K562 treated with DMSO at 1 percent for 12 hours (cell line): ENCODE results near the gene SPOUT1. TPM values are rescaled to one million over a fixed set of nuclear protein-coding genes. Genes with fewer than 3 reads are reported as not detected.

Experiments used
- total RNA-seq: library from RNA; unstranded; fragments of 300-600 nt; gene quantifications from 2 replicates; pipeline ENCODE4 v1.2.3, GENCODE V29; 2022; ENCODE audit not compliant: insufficient read depth

The SPOUT1 gene
- 19.3 and 30.7 TPM in 2 replicates for total RNA-seq

GRCh38 chr9:128829477-128830251 is at the start of gene SPOUT1:
Gene SPOUT1, minus strand, starts transcription at chr9:128829794. Its CDS starts 14 bp downstream, at chr9:128829780.

GRCh38 chr9:128818099-128818838 is 11.3 kb downstream of the SPOUT1 start, which contains the start of gene ENDOG:
Gene ENDOG, plus strand, starts transcription at chr9:128818500. Its CDS starts 185 bp downstream, at chr9:128818685.

GRCh38 chr9:128786681-128787601 is 42.7 kb downstream of the SPOUT1 start, which contains the start of gene TBC1D13:
Gene TBC1D13, plus strand, starts transcription at chr9:128787253. Its CDS starts 101 bp downstream, at chr9:128787354.

GRCh38 chr9:128771745-128772519 is 57.7 kb downstream of the SPOUT1 start, which contains the start of gene ZER1:
Gene ZER1, minus strand, starts transcription at chr9:128771927. Its CDS starts 16,362 bp downstream, at chr9:128755565.

Other genes with a start within 250 kb of the SPOUT1 start
- 175 and 190 TPM in 2 replicates for gene DYNC2I2, start 172.9 kb downstream of the SPOUT1 start, total RNA-seq
- 172 and 390 TPM in 2 replicates for gene SET, start 140.6 kb downstream of the SPOUT1 start, total RNA-seq
- gene PKN3, start 127.3 kb downstream of the SPOUT1 start, total RNA-seq, result 28.5 and 37.6 TPM in 2 replicates
- 58.5 and 76.0 TPM in 2 replicates for gene ZDHHC12, start 105.7 kb downstream of the SPOUT1 start, total RNA-seq
- 20.0 and 45.8 TPM in 2 replicates for gene ZER1, start 57.9 kb downstream of the SPOUT1 start, total RNA-seq
- 21.6 and 48.2 TPM in 2 replicates for gene TBC1D13, start 42.5 kb downstream of the SPOUT1 start, total RNA-seq
- gene ENDOG, start 11.3 kb downstream of the SPOUT1 start, total RNA-seq, result 124 and 190 TPM in 2 replicates
- 16.6 and 21.0 TPM in 2 replicates for gene KYAT1, start 52.2 kb upstream of the SPOUT1 start, total RNA-seq
- 17.4 and 38.0 TPM in 2 replicates for gene LRRC8A, start 52.3 kb upstream of the SPOUT1 start, total RNA-seq
- gene PHYHD1, start 91.2 kb upstream of the SPOUT1 start, total RNA-seq, result 2.3 TPM in 1 of 2 replicates, not detected in the other
- gene DOLK, start 117.8 kb upstream of the SPOUT1 start, total RNA-seq, result 14.8 and 20.1 TPM in 2 replicates
- 26.6 and 71.0 TPM in 2 replicates for gene NUP188, start 117.9 kb upstream of the SPOUT1 start, total RNA-seq
- gene SH3GLB2, start 198.5 kb upstream of the SPOUT1 start, total RNA-seq, result 52.4 and 58.2 TPM in 2 replicates
- gene MIGA2, start 206.8 kb upstream of the SPOUT1 start, total RNA-seq, result 14.9 and 35.6 TPM in 2 replicates